WTC11 (cell line): ENCODE data around the gene CNTN3. TPM values are rescaled to one million over a fixed set of nuclear protein-coding genes. Genes with fewer than 3 reads are reported as not detected.

Experiments
- ATAC-seq: fragments of 200-7000 bp; cut with Tn5 transposase; 2 replicates; pipeline ENCODE4 v1.10.0; 2021; ENCODE audit warnings: mild to moderate bottlenecking, moderate library complexity
- CTCF ChIA-PET: fragments of 300-600 bp; sonication (Branson Sonifier 250); formaldehyde crosslinking; loops from one replicate; lab custom pipeline; 2021; ENCODE audit warnings: antibody characterized with exemption; lab: Charles Lee
- POLR2A ChIA-PET: fragments of 350-600 bp; sonication (Branson Sonifier 250); formaldehyde crosslinking; loops from one replicate; lab custom pipeline; 2021; ENCODE audit warnings: antibody characterized with exemption; lab: Charles Lee
- DNase-seq: peaks from one replicate; pipeline ENCODE4 v3.0.0; 2021; ENCODE audit warnings: low spot score
- H3K27ac Mint-ChIP-seq: 2 replicates; pipeline ENCODE4 v1.8.0; 2021; ENCODE audit warnings: mixed read lengths
- H3K27me3 Mint-ChIP-seq: 2 replicates; pipeline ENCODE4 v1.8.0; 2021; ENCODE audit warnings: low read depth, mild to moderate bottlenecking, moderate library complexity, mixed read lengths
- H3K36me3 Mint-ChIP-seq: 2 replicates; pipeline ENCODE4 v1.8.0; 2021; ENCODE audit warnings: mixed read lengths
- H3K4me1 Mint-ChIP-seq: 2 replicates; pipeline ENCODE4 v1.8.0; 2022; ENCODE audit warnings: mixed read lengths
- H3K4me3 Mint-ChIP-seq: 2 replicates; pipeline ENCODE4 v1.8.0; 2021; ENCODE audit warnings: mild to moderate bottlenecking, moderate library complexity, mixed read lengths
- H3K9me3 Mint-ChIP-seq: 2 replicates; pipeline ENCODE4 v1.8.0; 2021; ENCODE audit warnings: mixed read lengths
- AFF4 ChIP-seq: sonication (generic); formaldehyde crosslinking; IDR thresholded peaks from 2 replicates; pipeline ENCODE4 v1.8.1; 2023; ENCODE audit warnings: mild to moderate bottlenecking, missing genetic modification reagents, borderline replicate concordance
- AR ChIP-seq: fragments of 250-450 bp; sonication (Bioruptor Pico); IDR thresholded peaks from 2 replicates; pipeline ENCODE4 v1.9.0; 2021; ENCODE audit warnings: mild to moderate bottlenecking
- CBFB ChIP-seq: sonication (generic); formaldehyde crosslinking; IDR thresholded peaks from 2 replicates; pipeline ENCODE4 v1.8.1; 2022; ENCODE audit warnings: mild to moderate bottlenecking, low read depth, missing genetic modification reagents
- CREB1 ChIP-seq: sonication (generic); formaldehyde crosslinking; IDR thresholded peaks from 2 replicates; pipeline ENCODE4 v1.8.0; 2023; ENCODE audit warnings: mild to moderate bottlenecking, missing genetic modification reagents
- CREM ChIP-seq: sonication (generic); formaldehyde crosslinking; IDR thresholded peaks from 2 replicates; pipeline ENCODE4 v1.8.1; 2022; ENCODE audit warnings: mild to moderate bottlenecking, missing genetic modification reagents, moderate library complexity
- CTCF ChIP-seq: fragments of 200-600 bp; IDR thresholded peaks from 2 replicates; pipeline ENCODE4 v1.8.0; 2022; ENCODE audit warnings: antibody characterized with exemption
- MYBL2 ChIP-seq: sonication (generic); formaldehyde crosslinking; IDR thresholded peaks from 2 replicates; pipeline ENCODE4 v1.8.1; 2023; ENCODE audit warnings: mild to moderate bottlenecking, moderate library complexity, missing genetic modification reagents
- OVOL2 ChIP-seq: fragments of 250-450 bp; sonication (Bioruptor Pico); IDR thresholded peaks from 2 replicates; pipeline ENCODE4 v1.9.0; 2021; ENCODE audit warnings: mild to moderate bottlenecking, borderline replicate concordance
- PREB ChIP-seq: sonication (generic); formaldehyde crosslinking; IDR thresholded peaks from 2 replicates; pipeline ENCODE4 v1.8.1; 2022; ENCODE audit warnings: mild to moderate bottlenecking, missing genetic modification reagents, moderate library complexity, borderline replicate concordance
- PRRX2 ChIP-seq: fragments of 250-450 bp; sonication (Bioruptor Pico); IDR thresholded peaks from 2 replicates; pipeline ENCODE4 v1.8.0; 2021; ENCODE audit warnings: mild to moderate bottlenecking
- RORB ChIP-seq: fragments of 250-450 bp; sonication (Bioruptor Pico); IDR thresholded peaks from 2 replicates; pipeline ENCODE4 v1.9.0; 2021; ENCODE audit warnings: mild to moderate bottlenecking
- ZBTB21 ChIP-seq: sonication (generic); formaldehyde crosslinking; IDR thresholded peaks from 2 replicates; pipeline ENCODE4 v1.8.1; 2023; ENCODE audit warnings: mild to moderate bottlenecking, missing genetic modification reagents, borderline replicate concordance
- ZNF219 ChIP-seq: sonication (generic); formaldehyde crosslinking; IDR thresholded peaks from 2 replicates; pipeline ENCODE4 v1.8.0; 2023; ENCODE audit warnings: missing genetic modification reagents, mild to moderate bottlenecking, borderline replicate concordance
- ZNF232 ChIP-seq: sonication (generic); formaldehyde crosslinking; IDR thresholded peaks from 2 replicates; pipeline ENCODE4 v1.8.0; 2022; ENCODE audit warnings: mild to moderate bottlenecking, missing genetic modification reagents
- ZNF263 ChIP-seq: sonication (generic); formaldehyde crosslinking; IDR thresholded peaks from 2 replicates; pipeline ENCODE4 v1.8.1; 2022; ENCODE audit warnings: low read depth, mild to moderate bottlenecking, moderate library complexity, missing genetic modification reagents
- ZNF281 ChIP-seq: sonication (generic); formaldehyde crosslinking; IDR thresholded peaks from 2 replicates; pipeline ENCODE4 v1.8.0; 2023; ENCODE audit warnings: mild to moderate bottlenecking, missing genetic modification reagents
- total RNA-seq: library from RNA; stranded (reverse); gene quantifications from 3 replicates; pipeline ENCODE4 v1.2.3, GENCODE V29; 2021

CNTN3 gene
- total RNA-seq, 1 experiment from 2014 or later: 0.17 TPM

GRCh38 chr3:74636981-74637380 is 22.5 kb upstream of the CNTN3 start:
- TF ChIP-seq RORB (CRISPR knock-in tag) (no peak), ZNF219 (CRISPR knock-in tag) (no peak), ZBTB21 (no peak), AR (CRISPR knock-in tag) (no peak), ZNF232 (CRISPR knock-in tag) (no peak), CBFB (CRISPR knock-in tag) (no peak)
- no peaks in the 10 kb centered on the region for H3K36me3 Mint-ChIP-seq
- POLR2A ChIA-PET: no interaction called here
- no peaks in the 10 kb centered on the region for H3K27me3 Mint-ChIP-seq
- no peak overlapping the region for H3K4me3 Mint-ChIP-seq
- H3K4me1 Mint-ChIP-seq: no peaks in the 10 kb centered on the region
- no peak for DNase-seq
- no peak overlapping the region for H3K27ac Mint-ChIP-seq
- CTCF ChIA-PET: no interaction called here
- H3K9me3 Mint-ChIP-seq: no peaks in the 10 kb centered on the region
- no peak for ATAC-seq

- TF ChIP-seq MYBL2 (CRISPR knock-in tag) (no peak), ZNF263 (CRISPR knock-in tag) (no peak), ZNF281 (CRISPR knock-in tag) (no peak), CTCF (no peak), PREB (CRISPR knock-in tag) (no peak), AFF4 (no peak), CREM (no peak), CREB1 (CRISPR knock-in tag) (no peak), PRRX2 (no peak), OVOL2 (no peak)
- Mint-ChIP-seq H3K27me3 (no peaks in the 10 kb centered on the region), H3K9me3 (no peaks in the 10 kb centered on the region), H3K27ac (no peak overlapping the region), H3K36me3 (no peaks in the 10 kb centered on the region), H3K4me1 (no peaks in the 10 kb centered on the region), H3K4me3 (no peak overlapping the region)
- no peak for DNase-seq
- POLR2A ChIA-PET: no interaction called here
- CTCF ChIA-PET: interaction anchor here (0.7 to 0.8 kb wide), 2 partner anchors 366 to 722 kb away, joined by 3 to 4 read pairs; no protein-coding TSS in a partner anchor
- ATAC-seq: no peak
Observed at GRCh38 chr3:74633021-74633420, 18.6 kb upstream of the CNTN3 start.
